ENCODE measurements around the gene SLC22A23. TPM values are rescaled to one million over a fixed set of nuclear protein-coding genes. Genes with fewer than 3 reads are reported as not detected.

Gene SLC22A23
- total RNA-seq, 2 donors from 2014 or later = 11.1 to 13.3 TPM

DNA sequence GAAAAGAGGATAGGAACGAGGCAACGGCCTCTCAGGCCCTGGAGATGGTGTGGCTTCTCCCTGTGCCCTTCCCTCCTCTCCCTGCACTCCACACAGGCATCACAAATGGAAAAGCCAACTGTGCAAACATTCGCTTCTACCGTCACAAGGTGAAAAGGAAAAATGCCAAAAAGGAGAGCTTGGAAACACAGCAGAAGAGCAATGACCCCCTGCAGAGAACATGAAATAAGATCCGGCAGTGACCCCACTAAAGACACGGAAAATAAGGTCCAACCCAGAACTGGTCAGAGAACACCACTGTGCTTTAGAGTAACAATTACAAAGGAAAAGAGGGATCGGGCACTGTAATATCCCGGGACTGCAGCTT lies 63.0 kb downstream of the SLC22A23 start:
- Histone ChIP-seq H3K4me1 (ENCODE audit: control insufficient read depth, insufficient read depth, low read length) (peaks cover 14% of the 10 kb centered on the region), H3K9ac (ENCODE audit: extremely low read depth, low read length, poor library complexity, severe bottlenecking) (no peak overlapping the region), H3K27me3 (ENCODE audit: control insufficient read depth, insufficient read depth, low read length, poor library complexity, severe bottlenecking) (no peaks in the 10 kb centered on the region), H3K4me3 (ENCODE audit: low read length) (no peak overlapping the region), H3K27ac (ENCODE audit: low read depth, low read length) (no peak overlapping the region), H3K9me3 (ENCODE audit: control insufficient read depth, low read length) (no peaks in the 10 kb centered on the region), H3K36me3 (ENCODE audit: control insufficient read depth, insufficient read depth, low read length) (no peaks in the 10 kb centered on the region)
- TF ChIP-seq, protein P1, sequence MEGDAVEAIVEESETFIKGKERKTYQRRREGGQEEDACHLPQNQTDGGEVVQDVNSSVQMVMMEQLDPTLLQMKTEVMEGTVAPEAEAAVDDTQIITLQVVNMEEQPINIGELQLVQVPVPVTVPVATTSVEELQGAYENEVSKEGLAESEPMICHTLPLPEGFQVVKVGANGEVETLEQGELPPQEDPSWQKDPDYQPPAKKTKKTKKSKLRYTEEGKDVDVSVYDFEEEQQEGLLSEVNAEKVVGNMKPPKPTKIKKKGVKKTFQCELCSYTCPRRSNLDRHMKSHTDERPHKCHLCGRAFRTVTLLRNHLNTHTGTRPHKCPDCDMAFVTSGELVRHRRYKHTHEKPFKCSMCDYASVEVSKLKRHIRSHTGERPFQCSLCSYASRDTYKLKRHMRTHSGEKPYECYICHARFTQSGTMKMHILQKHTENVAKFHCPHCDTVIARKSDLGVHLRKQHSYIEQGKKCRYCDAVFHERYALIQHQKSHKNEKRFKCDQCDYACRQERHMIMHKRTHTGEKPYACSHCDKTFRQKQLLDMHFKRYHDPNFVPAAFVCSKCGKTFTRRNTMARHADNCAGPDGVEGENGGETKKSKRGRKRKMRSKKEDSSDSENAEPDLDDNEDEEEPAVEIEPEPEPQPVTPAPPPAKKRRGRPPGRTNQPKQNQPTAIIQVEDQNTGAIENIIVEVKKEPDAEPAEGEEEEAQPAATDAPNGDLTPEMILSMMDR (conservative IDR thresholded peaks at IDR 0.05) = no peak
- WGBS, 2 experiments (ENCODE audit: insufficient coverage in 1 of 2, insufficient read length in 1 of 2) = 76 to 88% methylated on average over 6 to 8 of the region's 8 CpGs
- Mint-ChIP-seq H3K36me3 (ENCODE audit: low read depth) (no peaks in the 10 kb centered on the region), H3K4me3 (no peak overlapping the region), H3K27me3 (ENCODE audit: insufficient read depth) (no peaks in the 10 kb centered on the region), H3K9me3 (no peaks in the 10 kb centered on the region), H3K4me1 (peaks cover 5% of the 10 kb centered on the region), H3K27ac (no peak overlapping the region)
- DNase-seq = no peak

DNA sequence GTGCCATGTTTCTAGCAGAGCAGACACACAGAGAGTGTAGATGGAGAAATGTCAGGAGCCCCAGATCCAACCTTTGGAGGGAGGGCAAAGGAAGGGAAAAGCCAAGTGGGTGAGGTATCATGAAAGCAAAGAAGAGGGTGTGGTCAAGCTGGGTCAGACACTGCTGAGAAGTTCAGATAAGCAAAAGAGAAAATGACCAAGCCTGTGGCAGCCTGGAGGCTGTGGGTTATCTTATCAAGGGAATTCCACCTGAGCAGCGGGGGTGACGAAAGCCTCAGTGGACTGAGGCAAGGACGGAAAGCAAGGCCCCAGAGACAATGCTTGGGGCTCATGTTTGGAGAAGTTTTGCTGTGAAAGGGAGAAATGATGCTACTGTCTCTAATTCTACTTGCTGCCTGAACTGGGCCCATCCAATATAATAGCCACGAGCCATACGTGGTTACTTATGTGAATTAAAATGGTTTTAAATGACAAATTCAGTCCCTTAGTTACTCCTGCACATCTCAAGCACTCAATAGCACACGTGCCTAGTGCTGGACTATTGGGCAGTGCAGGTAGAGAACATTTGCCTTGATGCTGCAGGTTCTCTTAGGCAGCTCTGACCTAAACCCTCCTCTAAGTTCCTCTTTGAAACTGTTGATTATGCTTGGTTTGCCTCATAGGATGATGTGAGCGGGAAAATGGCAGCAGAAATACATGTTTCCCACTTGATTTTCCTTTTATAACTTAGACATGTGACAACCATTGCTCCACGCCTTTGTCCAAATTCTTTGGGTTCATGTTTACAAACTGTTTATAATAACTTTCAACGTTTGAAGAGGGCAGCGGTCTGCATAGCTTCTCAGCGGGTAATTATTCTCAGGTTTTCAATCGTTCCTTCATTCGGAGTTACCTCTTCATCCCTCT lies 63.7 kb downstream of the SLC22A23 start:
- TF ChIP-seq, protein P1 (conservative IDR thresholded peaks at IDR 0.05) = no peak
- H3K9me3 Mint-ChIP-seq = no peaks in the 10 kb centered on the region
- Histone ChIP-seq H3K9ac (ENCODE audit: extremely low read depth, low read length, poor library complexity, severe bottlenecking) (no peak overlapping the region), H3K4me3 (ENCODE audit: low read length) (no peak overlapping the region), H3K27ac (ENCODE audit: low read depth, low read length) (no peak overlapping the region), H3K36me3 (ENCODE audit: control insufficient read depth, insufficient read depth, low read length) (no peaks in the 10 kb centered on the region), H3K4me1 (ENCODE audit: control insufficient read depth, insufficient read depth, low read length) (peaks cover 14% of the 10 kb centered on the region), H3K27me3 (ENCODE audit: control insufficient read depth, insufficient read depth, low read length, poor library complexity, severe bottlenecking) (no peaks in the 10 kb centered on the region), H3K9me3 (ENCODE audit: control insufficient read depth, low read length) (no peaks in the 10 kb centered on the region)
- H3K27ac Mint-ChIP-seq = no peak overlapping the region
- WGBS, 2 experiments (ENCODE audit: insufficient coverage in 1 of 2, insufficient read length in 1 of 2) = 81 to 83% methylated on average over 11 to 13 of the region's 13 CpGs
- no peaks in the 10 kb centered on the region for H3K27me3 Mint-ChIP-seq (ENCODE audit: insufficient read depth)
- H3K4me1 Mint-ChIP-seq = peaks cover 5% of the 10 kb centered on the region
- no peak overlapping the region for H3K4me3 Mint-ChIP-seq
- DNase-seq = no peak
- H3K36me3 Mint-ChIP-seq (ENCODE audit: low read depth) = peaks cover under 1% of the 10 kb centered on the region

DNA sequence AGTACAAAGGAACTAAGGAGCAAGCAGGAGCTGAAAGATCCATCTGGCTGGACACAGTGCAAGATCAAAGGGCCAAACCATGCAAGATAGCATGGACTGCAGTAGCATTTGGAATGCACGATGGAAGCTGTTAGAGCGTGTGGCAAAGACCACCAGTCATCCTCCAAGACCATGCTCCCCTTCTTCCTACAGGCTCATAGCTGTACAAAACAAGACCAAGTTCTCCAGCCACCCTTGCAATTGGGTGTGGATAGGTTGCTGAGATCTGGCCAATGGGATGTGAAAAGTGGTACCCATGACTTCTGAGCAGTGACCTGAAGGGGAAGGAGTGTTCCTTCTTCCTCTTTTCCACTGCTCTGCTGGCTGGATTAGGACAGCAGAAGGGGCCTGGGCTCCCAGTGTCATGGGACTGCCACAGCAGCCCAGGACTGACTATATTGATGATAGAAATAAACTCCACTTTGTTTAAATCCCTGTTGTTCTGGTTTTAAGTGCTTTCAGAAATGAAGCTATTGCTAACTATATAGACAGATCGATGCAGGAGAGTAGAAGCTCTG lies 64.9 kb downstream of the SLC22A23 start:
- no peaks in the 10 kb centered on the region for H3K9me3 Mint-ChIP-seq
- Histone ChIP-seq H3K27me3 (ENCODE audit: control insufficient read depth, insufficient read depth, low read length, poor library complexity, severe bottlenecking) (no peaks in the 10 kb centered on the region), H3K9me3 (ENCODE audit: control insufficient read depth, low read length) (no peaks in the 10 kb centered on the region), H3K4me3 (ENCODE audit: low read length) (no peak overlapping the region), H3K36me3 (ENCODE audit: control insufficient read depth, insufficient read depth, low read length) (no peaks in the 10 kb centered on the region), H3K9ac (ENCODE audit: extremely low read depth, low read length, poor library complexity, severe bottlenecking) (no peak overlapping the region), H3K27ac (ENCODE audit: low read depth, low read length) (no peak overlapping the region), H3K4me1 (ENCODE audit: control insufficient read depth, insufficient read depth, low read length) (peaks cover 14% of the 10 kb centered on the region)
- H3K27ac Mint-ChIP-seq = no peak overlapping the region
- 95 to 100% methylated on average over 2 to 3 of the region's 3 CpGs for WGBS, 2 experiments (ENCODE audit: insufficient coverage in 1 of 2, insufficient read length in 1 of 2)
- no peak for DNase-seq
- TF ChIP-seq, protein P1 (conservative IDR thresholded peaks at IDR 0.05) = no peak
- no peak overlapping the region for H3K4me3 Mint-ChIP-seq
- peaks cover 5% of the 10 kb centered on the region for H3K4me1 Mint-ChIP-seq
- H3K36me3 Mint-ChIP-seq (ENCODE audit: low read depth) = peaks cover 7% of the 10 kb centered on the region
- H3K27me3 Mint-ChIP-seq (ENCODE audit: insufficient read depth) = no peaks in the 10 kb centered on the region
